Choroid plexus epithelial cell (primary cell): Measurements from ENCODE around the gene SETD7.

Experiments
- DNase-seq: peaks from one replicate; pipeline ENCODE4 v3.0.0-alpha.2; 2010; ENCODE audit warnings: low read depth
- H3K4me3 ChIP-seq: 2 replicates; pipeline ENCODE4 v1.5.1; 2011; ENCODE audit warnings: low read depth, mild to moderate bottlenecking, control low read depth, low read length, moderate library complexity
- CTCF ChIP-seq: conservative IDR thresholded peaks from 2 replicates; pipeline ENCODE4 v1.5.1; 2011; ENCODE audit warnings: low read depth, mild to moderate bottlenecking, control low read depth, inconsistent platforms, low read length, moderate library complexity

The SETD7 gene

DNA sequence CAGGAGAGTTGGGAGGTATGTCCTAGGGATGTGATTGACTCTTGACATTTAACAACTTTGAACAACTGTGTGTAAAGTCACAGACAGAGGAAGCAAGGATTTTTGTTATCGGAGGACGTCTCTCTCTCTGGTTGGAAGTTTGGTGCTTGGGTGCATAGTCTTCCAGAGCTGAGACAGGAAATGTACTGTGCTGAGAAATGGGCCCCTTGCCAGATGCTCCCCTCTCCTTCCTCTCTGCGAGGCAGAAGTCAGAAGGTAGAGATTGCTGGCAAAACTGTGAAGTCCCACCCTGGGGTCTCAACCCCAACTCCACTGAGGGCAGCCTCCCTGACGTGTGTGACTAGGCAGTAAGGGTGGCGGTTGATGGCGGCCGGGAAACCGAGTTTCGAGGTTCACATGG, 49.2 kb downstream of the SETD7 start:
- TF ChIP-seq CTCF: no peak
- no peak overlapping the region for H3K4me3 ChIP-seq
- DNase-seq: no peak

GRCh38 chr4:139503622-139504166, 52.3 kb downstream of the SETD7 start:
- TF ChIP-seq CTCF: no peak
- no peak overlapping the region for H3K4me3 ChIP-seq
- DNase-seq: no peak

DNA sequence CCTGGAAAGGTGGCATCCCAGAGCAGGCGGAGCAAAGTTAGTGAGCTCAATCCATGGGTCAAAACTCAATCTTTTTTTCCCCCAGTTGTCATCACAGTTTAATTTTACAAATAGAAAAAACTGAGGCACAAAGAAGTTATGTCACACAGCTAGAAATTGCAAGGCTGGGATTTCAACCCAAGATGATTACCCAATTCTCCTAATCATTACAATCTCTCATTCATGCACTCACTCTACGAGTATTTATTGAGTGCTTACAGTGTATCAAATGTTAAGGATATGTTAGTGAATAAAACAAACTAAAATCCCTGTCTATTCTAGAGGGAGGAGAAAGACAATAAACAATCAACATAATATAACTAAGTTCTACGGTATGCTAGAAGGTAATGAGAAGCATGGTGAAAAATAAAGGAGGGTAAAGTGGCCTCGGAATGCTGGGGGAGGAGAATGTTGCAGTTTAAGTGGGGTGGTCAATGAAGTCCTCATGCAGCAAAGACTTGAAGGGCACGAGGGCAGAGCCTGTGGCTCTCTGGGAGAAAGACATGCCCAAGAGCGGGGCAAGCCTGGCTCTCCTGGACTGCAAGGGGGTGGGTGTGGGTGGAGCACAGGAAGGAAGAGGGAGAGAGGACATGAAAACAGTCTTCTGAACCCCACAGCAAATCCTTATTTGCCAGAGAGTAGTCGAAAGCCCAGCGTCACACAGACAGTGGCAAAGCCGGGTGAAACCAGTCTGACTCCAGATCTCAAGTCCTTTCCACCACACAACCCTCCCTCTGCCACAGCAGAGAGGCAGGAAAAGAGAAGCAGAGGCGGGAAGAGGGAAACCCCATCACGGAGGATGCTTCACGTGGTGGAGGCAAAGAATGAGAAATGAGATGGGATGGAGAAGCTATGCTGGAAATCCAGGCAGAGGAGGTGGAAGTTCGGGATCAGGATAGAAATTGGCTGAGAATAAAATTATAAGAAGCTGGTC, 53.8 kb downstream of the SETD7 start:
- no peak for DNase-seq
- H3K4me3 ChIP-seq: no peak overlapping the region
- TF ChIP-seq CTCF: no peak

- TF ChIP-seq CTCF: no peak
- DNase-seq: no peak
- no peak overlapping the region for H3K4me3 ChIP-seq
Measured at GRCh38 chr4:139501527-139501926, 54.5 kb downstream of the SETD7 start.

- DNase-seq: no peak
- TF ChIP-seq CTCF: no peak
- no peak overlapping the region for H3K4me3 ChIP-seq
Measured at GRCh38 chr4:139501117-139501516, 54.9 kb downstream of the SETD7 start.

DNA sequence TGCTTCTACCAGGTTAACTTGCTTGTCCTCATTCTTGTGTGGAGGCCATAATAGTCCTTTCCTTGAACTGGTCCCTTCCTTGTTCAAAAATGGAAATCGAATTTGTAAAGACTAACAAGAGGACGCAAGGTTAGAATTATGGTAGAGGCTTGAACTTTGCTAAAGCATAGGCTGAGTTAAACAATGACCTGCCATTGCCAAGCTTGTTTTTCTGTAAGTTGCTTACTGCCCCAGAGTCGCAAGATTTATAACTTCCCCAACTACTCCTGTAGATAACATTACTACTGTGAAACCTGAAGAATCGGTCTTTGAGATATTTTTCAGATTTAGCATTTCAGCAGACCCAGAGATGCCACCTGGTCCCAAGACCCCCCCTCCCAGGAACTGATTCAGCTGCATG, 56.8 kb downstream of the SETD7 start:
- TF ChIP-seq CTCF: no peak
- H3K4me3 ChIP-seq: no peak overlapping the region
- DNase-seq: no peak

DNA sequence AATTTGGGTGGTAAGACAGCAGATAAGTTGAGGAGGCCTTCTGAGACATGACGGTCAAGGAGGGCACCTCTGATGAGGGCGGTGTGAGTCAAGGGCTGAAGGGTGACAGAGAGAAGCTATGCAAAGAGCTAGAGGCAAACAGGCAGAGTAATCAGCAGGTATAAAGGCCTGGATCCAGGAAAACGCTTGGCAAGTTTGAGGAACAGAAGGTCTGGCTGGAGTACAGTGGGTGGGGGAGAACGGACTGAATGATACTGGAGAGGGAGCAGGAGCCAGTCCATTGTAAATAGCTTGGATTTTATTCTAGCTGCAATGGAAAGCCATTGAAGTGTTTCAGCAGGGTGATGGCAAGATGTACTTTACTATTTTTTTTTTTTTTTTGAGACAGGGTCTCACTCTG, 62.8 kb downstream of the SETD7 start:
- H3K4me3 ChIP-seq: no peak overlapping the region
- no peak for DNase-seq
- TF ChIP-seq CTCF: no peak
